Measurements from ENCODE around the gene GUCY2D.

Gene GUCY2D

GRCh38 chr17:8064561-8065019 lies 62.2 kb downstream of the GUCY2D start:
- no peak for DNase-seq

- no peak for DNase-seq
Observed at GRCh38 chr17:8066841-8067775, 64.7 kb downstream of the GUCY2D start.

GRCh38 chr17:8067806-8068205 lies 65.4 kb downstream of the GUCY2D start:
- DNase-seq, result no peak

GRCh38 chr17:8068736-8069586 lies 66.5 kb downstream of the GUCY2D start:
- no peak for DNase-seq

GRCh38 chr17:8069587-8069860 lies 67.1 kb downstream of the GUCY2D start:
- no peak for DNase-seq

Measured in right kidney (tissue), 1 donor.